ENCODE results near the gene MYO1C.

The MYO1C gene

GRCh38 chr17:1495265-1495989 lies 2.9 kb upstream of the MYO1C start:
- Histone ChIP-seq H3K4me2 (ENCODE audit: low read length) (no peak overlapping the region), H4K20me1 (ENCODE audit: insufficient read depth, low read length) (no peaks in the 10 kb centered on the region), H3K27me3 (ENCODE audit: low read depth, low read length) (peaks cover 6% of the 10 kb centered on the region), H2AFZ (ENCODE audit: low read depth, low read length) (no peak overlapping the region), H3K27ac (ENCODE audit: low read length) (no peak overlapping the region), H3K4me1 (ENCODE audit: low read length) (peaks cover 6% of the 10 kb centered on the region; the same call in 1 of the 2 replicates), H3K9ac (ENCODE audit: low read length) (no peak overlapping the region), H3K9me3 (ENCODE audit: insufficient read depth, low read length) (no peaks in the 10 kb centered on the region), H3K79me2 (ENCODE audit: low read length) (no peaks in the 10 kb centered on the region), H3K4me3 (ENCODE audit: low read length) (no peak overlapping the region), H3K36me3 (replicated peaks; ENCODE audit: low read depth, low read length) (no peaks in the 10 kb centered on the region)
- TF ChIP-seq EZH2phosphoT487 (IDR thresholded peaks at IDR 0.05; ENCODE audit: low read depth) (no peak), CTCF (IDR thresholded peaks at IDR 0.05; ENCODE audit: low read depth, low read length) (no peak)

GRCh38 chr17:1494736-1495253 lies 2.3 kb upstream of the MYO1C start:
- H3K9me3 ChIP-seq (ENCODE audit: insufficient read depth, low read length) = no peaks in the 10 kb centered on the region
- no peaks in the 10 kb centered on the region for H3K79me2 ChIP-seq (ENCODE audit: low read length)
- no peak overlapping the region for H3K27ac ChIP-seq (ENCODE audit: low read length)
- H3K4me1 ChIP-seq (ENCODE audit: low read length) = peaks cover 6% of the 10 kb centered on the region; the same call in 1 of the 2 replicates
- H3K4me2 ChIP-seq (ENCODE audit: low read length) = no peak overlapping the region
- H2AFZ ChIP-seq (ENCODE audit: low read depth, low read length) = no peak overlapping the region
- no peak for TF ChIP-seq EZH2phosphoT487 (IDR thresholded peaks at IDR 0.05; ENCODE audit: low read depth)
- no peak for TF ChIP-seq CTCF (IDR thresholded peaks at IDR 0.05; ENCODE audit: low read depth, low read length)
- H3K27me3 ChIP-seq (ENCODE audit: low read depth, low read length) = peaks cover 6% of the 10 kb centered on the region
- no peak overlapping the region for H3K9ac ChIP-seq (ENCODE audit: low read length)
- no peaks in the 10 kb centered on the region for H3K36me3 ChIP-seq (replicated peaks; ENCODE audit: low read depth, low read length)
- H4K20me1 ChIP-seq (ENCODE audit: insufficient read depth, low read length) = no peaks in the 10 kb centered on the region
- no peak overlapping the region for H3K4me3 ChIP-seq (ENCODE audit: low read length)

GRCh38 chr17:1494203-1494602 lies 1.7 kb upstream of the MYO1C start:
- Histone ChIP-seq H3K79me2 (ENCODE audit: low read length) (no peaks in the 10 kb centered on the region), H3K36me3 (replicated peaks; ENCODE audit: low read depth, low read length) (no peaks in the 10 kb centered on the region), H3K4me3 (ENCODE audit: low read length) (no peak overlapping the region), H3K27ac (ENCODE audit: low read length) (no peak overlapping the region), H2AFZ (ENCODE audit: low read depth, low read length) (no peak overlapping the region), H3K4me1 (ENCODE audit: low read length) (peaks cover 6% of the 10 kb centered on the region; the same call in 1 of the 2 replicates), H3K27me3 (ENCODE audit: low read depth, low read length) (peaks cover 6% of the 10 kb centered on the region), H3K9me3 (ENCODE audit: insufficient read depth, low read length) (no peaks in the 10 kb centered on the region), H3K4me2 (ENCODE audit: low read length) (no peak overlapping the region), H4K20me1 (ENCODE audit: insufficient read depth, low read length) (no peaks in the 10 kb centered on the region), H3K9ac (ENCODE audit: low read length) (no peak overlapping the region)
- TF ChIP-seq EZH2phosphoT487 (IDR thresholded peaks at IDR 0.05; ENCODE audit: low read depth) (no peak), CTCF (IDR thresholded peaks at IDR 0.05; ENCODE audit: low read depth, low read length) (no peak)

- Histone ChIP-seq H3K27ac (ENCODE audit: low read length) (no peak overlapping the region), H4K20me1 (ENCODE audit: insufficient read depth, low read length) (no peaks in the 10 kb centered on the region), H3K9ac (ENCODE audit: low read length) (no peak overlapping the region), H3K4me2 (ENCODE audit: low read length) (no peak overlapping the region), H3K27me3 (ENCODE audit: low read depth, low read length) (peaks cover 6% of the 10 kb centered on the region), H3K79me2 (ENCODE audit: low read length) (no peaks in the 10 kb centered on the region), H3K4me1 (ENCODE audit: low read length) (peaks cover 7% of the 10 kb centered on the region; the same call in 1 of the 2 replicates), H3K36me3 (replicated peaks; ENCODE audit: low read depth, low read length) (no peaks in the 10 kb centered on the region), H3K4me3 (ENCODE audit: low read length) (no peak overlapping the region), H3K9me3 (ENCODE audit: insufficient read depth, low read length) (no peaks in the 10 kb centered on the region), H2AFZ (ENCODE audit: low read depth, low read length) (no peak overlapping the region)
- TF ChIP-seq EZH2phosphoT487 (IDR thresholded peaks at IDR 0.05; ENCODE audit: low read depth) = no peak
- no peak for TF ChIP-seq CTCF (IDR thresholded peaks at IDR 0.05; ENCODE audit: low read depth, low read length)
These were observed 950 bp upstream of the MYO1C start for GRCh38 chr17:1493291-1493980.
